ENCODE data around the gene C16orf78. TPM values are rescaled to one million over a fixed set of nuclear protein-coding genes. Genes with fewer than 3 reads are reported as not detected.

Gene C16orf78
- total RNA-seq, result not detected
- polyA plus RNA-seq, result not detected
- long read RNA-seq, donor 1, result 0 reads
- long read RNA-seq, donor 2, result 0 reads
- long read RNA-seq, donor 3, result 0 reads
- long read RNA-seq, donor 4, result 0 reads

- Histone ChIP-seq H3K4me1 (ENCODE audit: control insufficient read depth, insufficient read depth, low read length) (no peaks in the 10 kb centered on the region), H3K9me3 (ENCODE audit: control insufficient read depth, low read length) (no peaks in the 10 kb centered on the region), H3K27ac (ENCODE audit: low read length) (no peak within 1 kb of the TSS), H3K27me3 (ENCODE audit: control insufficient read depth, insufficient read depth) (no peaks in the 10 kb centered on the region), H3K4me3 (ENCODE audit: low read length) (no peak within 1 kb of the TSS)
- no peak for DNase-seq
- WGBS, result 82% methylated on average over 4 of the region's 4 CpGs
- intact Hi-C loops (cut with DNase I), result no loop called here
- ATAC-seq, result no peak
These were observed at the start of gene C16orf78 for GRCh38 chr16:49373504-49373903. Gene C16orf78, plus strand, starts transcription at chr16:49373804. Its CDS starts 136 bp downstream, at chr16:49373940.

GRCh38 chr16:49324703-49325102, 48.9 kb upstream of the C16orf78 start:
- Histone ChIP-seq H3K27ac (ENCODE audit: low read length) (no peak overlapping the region), H3K27me3 (ENCODE audit: control insufficient read depth, insufficient read depth) (no peaks in the 10 kb centered on the region), H3K4me1 (ENCODE audit: control insufficient read depth, insufficient read depth, low read length) (no peaks in the 10 kb centered on the region), H3K9me3 (ENCODE audit: control insufficient read depth, low read length) (no peaks in the 10 kb centered on the region), H3K4me3 (ENCODE audit: low read length) (no peak overlapping the region)
- DNase-seq (no peak), ATAC-seq (no peak)
- WGBS, result 85% methylated on average over 9 of the region's 9 CpGs
- intact Hi-C loops (cut with DNase I), result no loop called here

- no peak for ATAC-seq
- no peaks in the 10 kb centered on the region for H3K27me3 ChIP-seq (ENCODE audit: control insufficient read depth, insufficient read depth)
- WGBS, result 62% methylated on average over 4 of the region's 4 CpGs
- no peaks in the 10 kb centered on the region for H3K9me3 ChIP-seq (ENCODE audit: control insufficient read depth, low read length)
- H3K4me3 ChIP-seq (ENCODE audit: low read length), result no peak overlapping the region
- intact Hi-C loops (cut with DNase I), result no loop called here
- no peak for DNase-seq
- no peaks in the 10 kb centered on the region for H3K4me1 ChIP-seq (ENCODE audit: control insufficient read depth, insufficient read depth, low read length)
- H3K27ac ChIP-seq (ENCODE audit: low read length), result no peak overlapping the region
These were observed 46.1 kb upstream of the C16orf78 start for GRCh38 chr16:49327466-49327865.

GRCh38 chr16:49328325-49328724, 45.3 kb upstream of the C16orf78 start:
- H3K27me3 ChIP-seq (ENCODE audit: control insufficient read depth, insufficient read depth), result no peaks in the 10 kb centered on the region
- ATAC-seq (no peak), DNase-seq (no peak)
- H3K4me1 ChIP-seq (ENCODE audit: control insufficient read depth, insufficient read depth, low read length), result no peaks in the 10 kb centered on the region
- H3K27ac ChIP-seq (ENCODE audit: low read length), result no peak overlapping the region
- H3K9me3 ChIP-seq (ENCODE audit: control insufficient read depth, low read length), result no peaks in the 10 kb centered on the region
- intact Hi-C loops (cut with DNase I), result no loop called here
- no peak overlapping the region for H3K4me3 ChIP-seq (ENCODE audit: low read length)
- 78% methylated on average over 4 of the region's 4 CpGs for WGBS

GRCh38 chr16:49330562-49331201, 42.9 kb upstream of the C16orf78 start:
- H3K4me1 ChIP-seq (ENCODE audit: control insufficient read depth, insufficient read depth, low read length), result no peaks in the 10 kb centered on the region
- DNase-seq (no peak), ATAC-seq (no peak)
- no peaks in the 10 kb centered on the region for H3K27me3 ChIP-seq (ENCODE audit: control insufficient read depth, insufficient read depth)
- no peak overlapping the region for H3K27ac ChIP-seq (ENCODE audit: low read length)
- intact Hi-C loops (cut with DNase I), result no loop called here
- no peaks in the 10 kb centered on the region for H3K9me3 ChIP-seq (ENCODE audit: control insufficient read depth, low read length)
- WGBS, result 72% methylated on average over 9 of the region's 9 CpGs
- H3K4me3 ChIP-seq (ENCODE audit: low read length), result no peak overlapping the region

- no peaks in the 10 kb centered on the region for H3K4me1 ChIP-seq (ENCODE audit: control insufficient read depth, insufficient read depth, low read length)
- H3K27ac ChIP-seq (ENCODE audit: low read length), result no peak overlapping the region
- intact Hi-C loops (cut with DNase I), result no loop called here
- DNase-seq (no peak), ATAC-seq (no peak)
- H3K4me3 ChIP-seq (ENCODE audit: low read length), result no peak overlapping the region
- 73% methylated on average over 2 of the region's 2 CpGs for WGBS
- no peaks in the 10 kb centered on the region for H3K27me3 ChIP-seq (ENCODE audit: control insufficient read depth, insufficient read depth)
- H3K9me3 ChIP-seq (ENCODE audit: control insufficient read depth, low read length), result no peaks in the 10 kb centered on the region
These were observed 40.9 kb upstream of the C16orf78 start for GRCh38 chr16:49332589-49333258.

- no peaks in the 10 kb centered on the region for H3K9me3 ChIP-seq (ENCODE audit: control insufficient read depth, low read length)
- H3K4me3 ChIP-seq (ENCODE audit: low read length), result no peak overlapping the region
- no peak overlapping the region for H3K27ac ChIP-seq (ENCODE audit: low read length)
- no peak for ATAC-seq
- 68% methylated on average over 7 of the region's 7 CpGs for WGBS
- no peaks in the 10 kb centered on the region for H3K4me1 ChIP-seq (ENCODE audit: control insufficient read depth, insufficient read depth, low read length)
- DNase-seq, result no peak
- intact Hi-C loops (cut with DNase I), result no loop called here
- H3K27me3 ChIP-seq (ENCODE audit: control insufficient read depth, insufficient read depth), result no peaks in the 10 kb centered on the region
These were observed 40.4 kb upstream of the C16orf78 start for GRCh38 chr16:49333259-49333597.

- intact Hi-C loops (cut with DNase I), result no loop called here
- H3K27me3 ChIP-seq (ENCODE audit: control insufficient read depth, insufficient read depth), result no peaks in the 10 kb centered on the region
- DNase-seq, result no peak
These were observed 37.8 kb upstream of the C16orf78 start for GRCh38 chr16:49335828-49336227.

GRCh38 chr16:49336581-49336980, 37.0 kb upstream of the C16orf78 start:
- Histone ChIP-seq H3K27ac (ENCODE audit: low read length) (no peak overlapping the region), H3K4me1 (ENCODE audit: control insufficient read depth, insufficient read depth, low read length) (no peaks in the 10 kb centered on the region), H3K27me3 (ENCODE audit: control insufficient read depth, insufficient read depth) (no peaks in the 10 kb centered on the region), H3K9me3 (ENCODE audit: control insufficient read depth, low read length) (no peaks in the 10 kb centered on the region), H3K4me3 (ENCODE audit: low read length) (no peak overlapping the region)
- DNase-seq, result no peak
- ATAC-seq, result no peak
- intact Hi-C loops (cut with DNase I), result no loop called here
- 71% methylated on average over 3 of the region's 3 CpGs for WGBS

More at GRCh38 chr16:49335828-49336227, 37.8 kb upstream of the C16orf78 start:
- 70% methylated on average over 8 of the region's 8 CpGs for WGBS
- H3K9me3 ChIP-seq (ENCODE audit: control insufficient read depth, low read length), result no peaks in the 10 kb centered on the region
- H3K4me3 ChIP-seq (ENCODE audit: low read length), result no peak overlapping the region
- no peaks in the 10 kb centered on the region for H3K4me1 ChIP-seq (ENCODE audit: control insufficient read depth, insufficient read depth, low read length)
- H3K27ac ChIP-seq (ENCODE audit: low read length), result no peak overlapping the region
- ATAC-seq, result no peak

GRCh38 chr16:49337814-49338350, 35.7 kb upstream of the C16orf78 start:
- H3K27ac ChIP-seq (ENCODE audit: low read length), result no peak overlapping the region
- ATAC-seq (no peak), DNase-seq (no peak)
- WGBS, result 50% methylated on average over 6 of the region's 6 CpGs
- no peaks in the 10 kb centered on the region for H3K27me3 ChIP-seq (ENCODE audit: control insufficient read depth, insufficient read depth)
- intact Hi-C loops (cut with DNase I), result no loop called here
- H3K9me3 ChIP-seq (ENCODE audit: control insufficient read depth, low read length), result no peaks in the 10 kb centered on the region
- no peaks in the 10 kb centered on the region for H3K4me1 ChIP-seq (ENCODE audit: control insufficient read depth, insufficient read depth, low read length)
- H3K4me3 ChIP-seq (ENCODE audit: low read length), result no peak overlapping the region

GRCh38 chr16:49338611-49339265, 34.9 kb upstream of the C16orf78 start:
- Histone ChIP-seq H3K27me3 (ENCODE audit: control insufficient read depth, insufficient read depth) (no peaks in the 10 kb centered on the region), H3K27ac (ENCODE audit: low read length) (no peak overlapping the region), H3K9me3 (ENCODE audit: control insufficient read depth, low read length) (no peaks in the 10 kb centered on the region), H3K4me3 (ENCODE audit: low read length) (no peak overlapping the region), H3K4me1 (ENCODE audit: control insufficient read depth, insufficient read depth, low read length) (no peaks in the 10 kb centered on the region)
- DNase-seq (no peak), ATAC-seq (no peak)
- intact Hi-C loops (cut with DNase I), result no loop called here
- 66% methylated on average over 10 of the region's 10 CpGs for WGBS
